SJSA1 (cell line): ENCODE measurements around the gene CD164. TPM values are rescaled to one million over a fixed set of nuclear protein-coding genes. Genes with fewer than 3 reads are reported as not detected.
"Not testable (repeated sequence)": the region's sequence is repeated elsewhere in the genome, so short reads cannot be mapped to it uniquely, and the experiment has no call there.

Experiments
- DNase-seq, 2 experiments: peaks; one replicate each; pipeline ENCODE4 v3.0.0-alpha.2; 2015 to 2020; ENCODE audit warnings: low spot score in 2 of 2, low read depth in 1 of 2
- H3K27ac ChIP-seq: fragments of 250-450 bp; sonication (Bioruptor Pico); 2 replicates; pipeline ENCODE4 v1.5.1; 2020; ENCODE audit warnings: mild to moderate bottlenecking, moderate library complexity
- H3K27me3 ChIP-seq: fragments of 250-450 bp; sonication (Bioruptor Pico); replicated peaks from 2 replicates; pipeline ENCODE4 v1.5.1; 2020; ENCODE audit warnings: mild to moderate bottlenecking, moderate library complexity
- H3K36me3 ChIP-seq: fragments of 250-450 bp; sonication (Bioruptor Pico); 2 replicates; pipeline ENCODE4 v1.5.1; 2020; ENCODE audit warnings: mild to moderate bottlenecking
- H3K4me1 ChIP-seq: fragments of 250-450 bp; sonication (Bioruptor Pico); replicated peaks from 2 replicates; pipeline ENCODE4 v1.6.1; 2021; ENCODE audit warnings: mild to moderate bottlenecking
- H3K4me3 ChIP-seq: fragments of 250-450 bp; sonication (Bioruptor Pico); 2 replicates; pipeline ENCODE4 v1.5.1; 2020; ENCODE audit warnings: mild to moderate bottlenecking
- H3K9me3 ChIP-seq: fragments of 250-450 bp; sonication (Bioruptor Pico); replicated peaks from 2 replicates; pipeline ENCODE4 v1.5.1; 2020; ENCODE audit warnings: mild to moderate bottlenecking
- total RNA-seq: library from RNA; depleted of rRNA; stranded (reverse); fragments of >200 nt; shearing (Covaris generic); gene quantifications from 2 replicates; pipeline ENCODE4 v1.2.3, GENCODE V29; 2014

The CD164 gene
- total RNA-seq, 1 experiment from 2014 or later: 188 TPM

- peaks cover 94% of the 10 kb centered on the region for H3K36me3 ChIP-seq
- H3K27me3 ChIP-seq: no peaks in the 10 kb centered on the region
- no peaks in the 10 kb centered on the region for H3K9me3 ChIP-seq
- no peak for DNase-seq
- H3K4me1 ChIP-seq: peaks cover 7% of the 10 kb centered on the region; the same call in 1 of the 2 replicates
- H3K4me3 ChIP-seq: no peak overlapping the region
- no peak overlapping the region for H3K27ac ChIP-seq
Measured at GRCh38 chr6:109369728-109370127, 12.5 kb downstream of the CD164 start.

DNA sequence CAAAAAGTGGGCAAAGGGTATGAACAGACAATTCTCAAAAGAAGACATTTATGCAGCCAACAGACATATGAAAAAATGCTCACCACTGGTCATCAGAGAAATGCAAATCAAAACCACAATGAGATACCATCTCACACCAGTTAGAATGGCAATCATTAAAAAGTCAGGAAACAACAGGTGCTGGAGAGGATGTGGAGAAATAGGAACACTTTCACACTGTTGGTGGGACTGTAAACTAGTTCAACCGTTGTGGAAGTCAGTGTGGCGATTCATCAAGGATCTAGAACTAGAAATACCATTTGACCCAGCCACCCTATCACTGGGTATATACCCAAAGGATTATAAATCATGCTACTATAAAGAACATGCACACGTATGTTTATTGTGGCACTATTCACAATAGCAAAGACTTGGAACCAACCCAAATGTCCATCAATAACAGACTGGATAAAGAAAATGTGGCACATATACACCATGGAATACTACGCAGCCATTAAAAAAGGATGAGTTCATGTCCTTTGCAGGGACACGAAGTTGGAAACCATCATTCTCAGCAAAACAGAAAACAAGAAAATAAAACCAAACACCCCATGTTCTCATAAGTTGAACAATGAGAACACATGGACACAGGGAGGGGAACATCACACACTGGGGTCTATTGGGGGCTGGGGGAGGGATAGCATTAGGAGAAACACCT is 17.7 kb downstream of the CD164 start:
- H3K4me1 ChIP-seq, H3K9me3 ChIP-seq, H3K27ac ChIP-seq, DNase-seq, H3K4me3 ChIP-seq, H3K27me3 ChIP-seq: not testable (repeated sequence)
- H3K36me3 ChIP-seq: peaks cover 77% of the 10 kb centered on the region

DNA sequence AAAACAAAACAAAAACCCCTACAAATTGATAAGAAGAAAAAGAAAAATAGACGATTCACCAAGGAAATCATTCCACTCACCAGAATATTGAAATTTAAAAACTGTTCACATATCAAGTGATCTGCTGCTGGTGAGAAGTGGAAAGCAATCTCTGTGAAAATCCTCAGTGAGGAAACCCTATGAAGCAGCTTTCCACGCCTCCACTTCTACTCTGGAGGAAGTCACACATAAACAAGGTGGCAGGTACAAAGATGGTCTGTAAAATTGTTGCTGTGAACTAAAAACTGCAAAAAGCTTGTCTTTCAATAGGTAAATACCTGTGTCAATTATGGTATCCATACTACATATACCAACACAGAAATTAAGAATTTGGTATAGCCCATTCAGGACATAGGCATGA is 18.5 kb downstream of the CD164 start:
- Histone ChIP-seq H3K27ac (no peak overlapping the region), H3K36me3 (peaks cover 78% of the 10 kb centered on the region), H3K9me3 (no peaks in the 10 kb centered on the region), H3K4me1 (no peaks in the 10 kb centered on the region), H3K27me3 (no peaks in the 10 kb centered on the region), H3K4me3 (no peak overlapping the region)
- DNase-seq: no peak

- no peak overlapping the region for H3K4me3 ChIP-seq
- no peak for DNase-seq
- no peaks in the 10 kb centered on the region for H3K27me3 ChIP-seq
- H3K9me3 ChIP-seq: no peaks in the 10 kb centered on the region
- H3K4me1 ChIP-seq: no peaks in the 10 kb centered on the region
- H3K27ac ChIP-seq: no peak overlapping the region
- peaks cover 78% of the 10 kb centered on the region for H3K36me3 ChIP-seq
Measured at GRCh38 chr6:109362102-109362884, 20.0 kb downstream of the CD164 start.

GRCh38 chr6:109360791-109361190 is 21.5 kb downstream of the CD164 start:
- no peak for DNase-seq
- no peaks in the 10 kb centered on the region for H3K27me3 ChIP-seq
- H3K27ac ChIP-seq: no peak overlapping the region
- no peaks in the 10 kb centered on the region for H3K9me3 ChIP-seq
- peaks cover 73% of the 10 kb centered on the region for H3K36me3 ChIP-seq
- no peak overlapping the region for H3K4me3 ChIP-seq
- no peaks in the 10 kb centered on the region for H3K4me1 ChIP-seq

GRCh38 chr6:109360281-109360680 is 22.0 kb downstream of the CD164 start:
- Histone ChIP-seq H3K36me3 (peaks cover 71% of the 10 kb centered on the region), H3K27me3 (no peaks in the 10 kb centered on the region), H3K27ac (no peak overlapping the region), H3K4me3 (no peak overlapping the region), H3K9me3 (no peaks in the 10 kb centered on the region), H3K4me1 (no peaks in the 10 kb centered on the region)
- no peak for DNase-seq

DNA sequence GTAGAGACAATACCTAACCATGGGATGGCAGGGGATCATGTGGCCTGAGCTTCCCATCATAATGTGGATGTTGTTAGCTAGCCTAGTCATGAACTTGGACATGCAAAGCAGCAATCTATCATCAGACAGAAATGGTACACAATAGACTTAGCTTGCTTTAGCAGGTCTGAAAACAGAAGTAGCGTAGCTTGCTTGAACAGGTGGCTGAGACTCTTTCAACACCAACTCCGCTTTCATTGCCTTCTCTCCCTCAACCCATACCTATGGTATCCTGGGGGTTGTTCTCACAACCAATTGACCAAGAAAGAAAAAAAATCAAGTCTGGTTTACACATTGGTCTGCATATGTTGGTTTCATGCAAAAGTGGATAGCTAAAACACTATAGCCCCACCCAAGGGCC is 23.0 kb downstream of the CD164 start:
- Histone ChIP-seq H3K9me3 (no peaks in the 10 kb centered on the region), H3K27ac (no peak overlapping the region), H3K36me3 (peaks cover 62% of the 10 kb centered on the region), H3K4me3 (no peak overlapping the region), H3K27me3 (no peaks in the 10 kb centered on the region), H3K4me1 (no peaks in the 10 kb centered on the region)
- DNase-seq: no peak

- Histone ChIP-seq H3K27me3 (no peaks in the 10 kb centered on the region), H3K4me3 (no peak overlapping the region), H3K27ac (no peak overlapping the region), H3K36me3 (peaks cover 58% of the 10 kb centered on the region), H3K4me1 (no peaks in the 10 kb centered on the region), H3K9me3 (no peaks in the 10 kb centered on the region)
- DNase-seq: no peak
Measured at GRCh38 chr6:109358204-109358603, 24.1 kb downstream of the CD164 start.

- H3K9me3 ChIP-seq: no peaks in the 10 kb centered on the region
- H3K27me3 ChIP-seq: no peaks in the 10 kb centered on the region
- peaks cover 5% of the 10 kb centered on the region; the same call in 1 of the 2 replicates for H3K4me1 ChIP-seq
- no peak overlapping the region for H3K27ac ChIP-seq
- DNase-seq: no peak
- H3K4me3 ChIP-seq: no peak overlapping the region
- peaks cover 46% of the 10 kb centered on the region for H3K36me3 ChIP-seq
Measured at GRCh38 chr6:109356237-109356636, 26.0 kb downstream of the CD164 start.

DNA sequence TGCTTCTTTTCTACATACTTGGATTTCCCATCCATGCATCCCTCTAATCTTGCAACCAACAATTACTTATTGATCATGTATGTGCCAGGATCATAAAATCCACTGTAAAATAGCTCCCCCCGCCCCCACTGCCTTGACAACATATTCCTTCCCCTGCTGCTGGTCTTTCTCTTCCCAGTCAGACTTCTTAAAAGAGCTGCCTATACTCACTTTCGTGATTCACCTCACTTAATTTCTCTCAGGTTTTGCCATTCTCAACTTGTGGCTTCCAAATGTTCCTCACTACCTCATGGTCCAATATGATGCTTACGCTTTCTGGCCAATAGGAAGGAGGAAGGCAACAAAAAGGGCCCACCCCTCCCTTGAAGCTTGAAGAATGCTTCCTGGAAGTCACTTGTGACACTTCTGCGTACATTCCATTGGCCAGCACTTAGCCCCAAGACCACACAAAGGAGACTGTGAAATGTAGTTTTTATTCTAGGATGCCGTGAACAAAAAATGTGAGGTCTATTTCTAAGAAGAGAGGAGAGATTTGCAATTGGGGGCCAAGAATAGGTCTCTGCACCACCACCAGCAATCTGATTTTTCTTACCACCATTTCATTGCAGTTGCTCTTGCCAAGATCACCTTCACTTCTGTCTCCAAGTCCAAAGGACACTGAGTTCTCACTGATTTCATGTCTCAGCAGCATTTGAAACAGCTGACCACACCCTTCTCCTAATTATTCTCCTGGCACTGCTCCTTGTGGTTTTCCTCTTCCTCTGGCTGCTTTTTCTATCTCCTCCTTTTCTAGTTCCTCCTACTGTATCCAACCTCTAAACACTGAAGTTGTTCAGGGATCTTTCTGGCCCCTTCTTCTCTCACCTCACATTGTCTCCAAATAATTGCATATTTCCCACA is 30.8 kb downstream of the CD164 start:
- H3K36me3 ChIP-seq: peaks cover 8% of the 10 kb centered on the region
- peaks cover 5% of the 10 kb centered on the region; the same call in 1 of the 2 replicates for H3K4me1 ChIP-seq
- H3K27ac ChIP-seq: no peak overlapping the region
- no peak overlapping the region for H3K4me3 ChIP-seq
- no peaks in the 10 kb centered on the region for H3K9me3 ChIP-seq
- peak in 1 of 2 experiments; percentile 6 for DNase-seq
- no peaks in the 10 kb centered on the region for H3K27me3 ChIP-seq

- H3K27ac ChIP-seq: no peak overlapping the region
- H3K36me3 ChIP-seq: peaks cover 4% of the 10 kb centered on the region
- no peaks in the 10 kb centered on the region for H3K9me3 ChIP-seq
- peaks cover 5% of the 10 kb centered on the region; the same call in 1 of the 2 replicates for H3K4me1 ChIP-seq
- no peak for DNase-seq
- H3K27me3 ChIP-seq: no peaks in the 10 kb centered on the region
- no peak overlapping the region for H3K4me3 ChIP-seq
Measured at GRCh38 chr6:109349419-109349987, 32.8 kb downstream of the CD164 start.

- Histone ChIP-seq H3K27ac (no peak overlapping the region), H3K9me3 (no peaks in the 10 kb centered on the region), H3K27me3 (no peaks in the 10 kb centered on the region), H3K4me1 (peaks cover 5% of the 10 kb centered on the region; the same call in 1 of the 2 replicates), H3K36me3 (peaks cover 3% of the 10 kb centered on the region), H3K4me3 (no peak overlapping the region)
- DNase-seq: no peak
Measured at GRCh38 chr6:109348226-109348625, 34.0 kb downstream of the CD164 start.

GRCh38 chr6:109347779-109348178 is 34.5 kb downstream of the CD164 start:
- no peak overlapping the region for H3K27ac ChIP-seq
- no peak for DNase-seq
- H3K4me1 ChIP-seq: peaks cover 5% of the 10 kb centered on the region; the same call in 1 of the 2 replicates
- H3K36me3 ChIP-seq: no peaks in the 10 kb centered on the region; the same call in none of the 2 replicates
- no peaks in the 10 kb centered on the region for H3K9me3 ChIP-seq
- no peaks in the 10 kb centered on the region for H3K27me3 ChIP-seq
- H3K4me3 ChIP-seq: no peak overlapping the region
